ENCODE results near the gene CCNYL1. TPM values are rescaled to one million over a fixed set of nuclear protein-coding genes. Genes with fewer than 3 reads are reported as not detected.
A peak's percentile ranks its signal among the peaks of the same experiment; 100 is the strongest.
"Not testable (repeated sequence)": the region's sequence is repeated elsewhere in the genome, so short reads cannot be mapped to it uniquely, and the experiment has no call there.

CCNYL1 gene
- total RNA-seq, 1 donor from 2014 or later = 18.8 TPM

GRCh38 chr2:207711750-207712530 lies 500 bp downstream of the CCNYL1 start:
- H3K9me3 Mint-ChIP-seq (ENCODE audit: low read depth) = no peaks in the 10 kb centered on the region
- peaks cover 15% of the 10 kb centered on the region for H3K4me1 Mint-ChIP-seq (ENCODE audit: low read depth)
- H3K27ac Mint-ChIP-seq = peak overlapping the region; percentile 95
- TF ChIP-seq CTCF (IDR thresholded peaks at IDR 0.05; ENCODE audit: unreplicated experiment) = no peak
- peaks cover 6% of the 10 kb centered on the region for H3K36me3 Mint-ChIP-seq (ENCODE audit: insufficient read depth)
- H3K4me3 Mint-ChIP-seq (ENCODE audit: low read depth) = peak overlapping the region; percentile 98
- DNase-seq (ENCODE audit: low spot score, unreplicated experiment) = peak; percentile 55
- H3K27me3 Mint-ChIP-seq = no peaks in the 10 kb centered on the region

GRCh38 chr2:207716056-207716455 lies 4.6 kb downstream of the CCNYL1 start:
- TF ChIP-seq CTCF (IDR thresholded peaks at IDR 0.05; ENCODE audit: unreplicated experiment) = no peak

GRCh38 chr2:207718521-207718920 lies 7.1 kb downstream of the CCNYL1 start:
- no peaks in the 10 kb centered on the region for H3K27me3 Mint-ChIP-seq
- no peaks in the 10 kb centered on the region for H3K9me3 Mint-ChIP-seq (ENCODE audit: low read depth)
- TF ChIP-seq CTCF (IDR thresholded peaks at IDR 0.05; ENCODE audit: unreplicated experiment) = no peak
- H3K36me3 Mint-ChIP-seq (ENCODE audit: insufficient read depth) = peaks cover 11% of the 10 kb centered on the region
- no peak overlapping the region for H3K27ac Mint-ChIP-seq
- no peak overlapping the region for H3K4me3 Mint-ChIP-seq (ENCODE audit: low read depth)
- no peak for DNase-seq (ENCODE audit: low spot score, unreplicated experiment)
- H3K4me1 Mint-ChIP-seq (ENCODE audit: low read depth) = peaks cover 9% of the 10 kb centered on the region

More at GRCh38 chr2:207716056-207716455, 4.6 kb downstream of the CCNYL1 start:
- Mint-ChIP-seq H3K27me3 (no peaks in the 10 kb centered on the region), H3K4me1 (ENCODE audit: low read depth) (peaks cover 16% of the 10 kb centered on the region), H3K9me3 (ENCODE audit: low read depth) (no peaks in the 10 kb centered on the region), H3K36me3 (ENCODE audit: insufficient read depth) (peaks cover 11% of the 10 kb centered on the region), H3K4me3 (ENCODE audit: low read depth) (no peak overlapping the region), H3K27ac (no peak overlapping the region)
- DNase-seq (ENCODE audit: low spot score, unreplicated experiment) = no peak

- no peak for TF ChIP-seq CTCF (IDR thresholded peaks at IDR 0.05; ENCODE audit: unreplicated experiment)
- H3K9me3 Mint-ChIP-seq (ENCODE audit: low read depth) = no peaks in the 10 kb centered on the region
- peaks cover 9% of the 10 kb centered on the region for H3K4me1 Mint-ChIP-seq (ENCODE audit: low read depth)
- DNase-seq (ENCODE audit: low spot score, unreplicated experiment) = no peak
- peaks cover 11% of the 10 kb centered on the region for H3K36me3 Mint-ChIP-seq (ENCODE audit: insufficient read depth)
- no peak overlapping the region for H3K27ac Mint-ChIP-seq
- no peaks in the 10 kb centered on the region for H3K27me3 Mint-ChIP-seq
- H3K4me3 Mint-ChIP-seq (ENCODE audit: low read depth) = no peak overlapping the region
Observed at GRCh38 chr2:207719008-207719407, 7.6 kb downstream of the CCNYL1 start.

- not testable (repeated sequence) for H3K27ac Mint-ChIP-seq; H3K4me3 Mint-ChIP-seq (ENCODE audit: low read depth); H3K9me3 Mint-ChIP-seq (ENCODE audit: low read depth); DNase-seq (ENCODE audit: low spot score, unreplicated experiment); H3K27me3 Mint-ChIP-seq; H3K36me3 Mint-ChIP-seq (ENCODE audit: insufficient read depth)
- peaks cover 12% of the 10 kb centered on the region for H3K4me1 Mint-ChIP-seq (ENCODE audit: low read depth)
Observed at GRCh38 chr2:207719655-207720054, 8.2 kb downstream of the CCNYL1 start.
